ENCODE data around the gene LRP5.
A peak's percentile ranks its signal among the peaks of the same experiment; 100 is the strongest.

The LRP5 gene

DNA sequence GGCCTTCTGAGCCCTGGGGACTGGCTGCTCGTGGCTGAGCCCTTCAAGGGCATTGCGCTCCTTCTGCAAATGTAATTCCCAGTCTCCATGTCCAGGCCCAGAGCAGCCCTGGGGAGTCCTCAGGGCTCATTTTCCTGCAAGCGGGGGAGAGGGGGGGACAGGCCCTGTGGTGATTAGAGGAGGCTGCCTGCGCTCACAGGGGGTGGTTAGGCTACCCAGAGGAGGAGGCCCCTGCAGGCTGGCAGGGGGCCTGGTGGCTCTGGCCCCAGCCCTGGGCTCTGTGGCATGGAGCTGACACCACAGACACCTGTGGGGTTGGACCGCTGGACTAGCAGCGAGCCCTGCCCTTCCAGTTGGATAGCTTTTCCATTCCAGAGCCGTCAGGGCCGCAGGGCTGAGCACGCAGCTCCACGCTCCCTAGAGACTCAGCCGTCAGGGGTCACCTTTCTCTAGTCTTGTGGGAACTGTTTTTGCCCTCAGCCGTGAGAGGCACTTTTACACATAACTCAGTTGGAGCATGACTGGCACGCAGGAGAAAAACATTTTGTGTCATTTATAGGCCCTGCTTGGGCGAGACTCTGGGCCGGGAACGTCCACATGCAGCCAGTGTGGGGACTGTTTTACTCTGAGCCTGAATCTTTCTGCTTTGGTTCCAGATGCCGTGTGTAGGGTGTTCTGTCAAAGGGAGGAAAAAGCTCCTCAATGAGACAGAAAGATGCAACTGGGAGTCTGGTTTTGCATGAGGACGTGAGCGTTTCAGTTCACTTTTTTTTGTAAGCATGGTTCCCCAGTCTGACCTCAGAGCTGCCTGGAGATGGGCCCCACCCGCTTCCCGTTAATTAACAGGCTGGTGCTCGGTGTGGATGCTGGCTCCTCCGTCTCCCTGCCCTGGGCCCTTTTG is 58.1 kb downstream of the LRP5 start:
- DNase-seq = peak in 4 of 51 donors; percentile 12 to 17 (median 14)

DNA sequence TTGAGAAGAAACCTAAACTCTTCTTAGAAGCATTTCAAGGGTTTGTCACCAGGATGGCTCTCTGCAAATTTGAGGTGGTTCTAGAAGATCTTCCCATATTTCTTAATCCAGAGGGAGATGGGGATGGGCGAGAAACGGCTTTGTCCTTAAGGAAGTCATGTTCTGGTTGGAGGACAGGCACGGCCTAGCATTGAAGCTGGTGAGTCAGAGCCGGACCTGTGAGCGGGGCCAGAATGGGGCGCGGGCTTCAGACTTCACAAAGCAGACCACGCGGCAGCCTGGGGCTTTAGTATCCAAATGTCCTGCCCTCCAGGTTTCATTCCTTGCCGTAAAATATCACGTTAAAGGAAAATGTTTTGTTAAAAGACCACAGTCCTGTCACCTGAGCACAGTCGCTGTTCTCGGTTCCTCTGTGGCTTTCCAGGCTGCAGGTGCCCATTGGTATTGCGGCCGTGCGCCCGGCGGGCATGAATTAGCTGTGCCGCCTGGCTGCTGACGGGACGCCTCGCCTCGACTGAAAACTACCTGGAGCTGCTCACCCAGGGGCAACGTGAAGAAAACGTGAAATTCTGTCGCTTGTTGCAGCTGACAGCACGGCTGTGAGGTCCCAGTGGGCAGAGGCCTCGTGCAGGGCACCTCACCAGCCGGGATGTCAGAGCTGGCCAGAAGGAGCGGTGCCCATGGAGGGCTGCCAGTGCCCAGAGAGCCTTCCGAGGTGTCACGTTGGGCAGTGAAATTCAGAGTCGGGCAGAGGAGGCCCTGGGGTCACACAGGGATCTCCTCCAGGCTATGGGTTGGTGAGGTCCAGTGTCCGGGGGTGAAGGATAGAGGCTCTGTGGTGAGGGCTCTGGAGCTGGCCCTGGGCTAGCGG is 59.0 kb downstream of the LRP5 start:
- peak in 4 of 51 donors; percentile 7 to 16 (median 11) for DNase-seq

DNA sequence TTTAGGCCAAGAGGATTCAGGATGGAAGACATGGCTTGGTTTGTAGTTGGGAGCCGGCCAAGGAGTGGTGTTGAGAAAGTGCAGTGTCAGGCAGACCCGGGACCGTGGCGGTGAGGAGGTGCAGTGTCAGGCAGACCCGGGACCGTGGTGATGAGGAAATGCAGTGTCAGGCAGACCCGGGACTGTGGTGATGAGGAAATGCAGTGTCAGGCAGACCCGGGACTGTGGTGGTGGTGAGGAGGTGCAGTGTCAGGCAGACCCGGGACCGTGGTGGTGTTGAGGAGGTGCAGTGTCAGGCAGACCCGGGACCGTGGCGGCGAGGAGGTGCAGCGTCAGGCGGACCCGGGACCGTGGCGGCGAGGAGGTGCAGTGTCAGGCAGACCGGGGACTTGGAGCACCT is 59.7 kb downstream of the LRP5 start:
- DNase-seq = no peak

DNA sequence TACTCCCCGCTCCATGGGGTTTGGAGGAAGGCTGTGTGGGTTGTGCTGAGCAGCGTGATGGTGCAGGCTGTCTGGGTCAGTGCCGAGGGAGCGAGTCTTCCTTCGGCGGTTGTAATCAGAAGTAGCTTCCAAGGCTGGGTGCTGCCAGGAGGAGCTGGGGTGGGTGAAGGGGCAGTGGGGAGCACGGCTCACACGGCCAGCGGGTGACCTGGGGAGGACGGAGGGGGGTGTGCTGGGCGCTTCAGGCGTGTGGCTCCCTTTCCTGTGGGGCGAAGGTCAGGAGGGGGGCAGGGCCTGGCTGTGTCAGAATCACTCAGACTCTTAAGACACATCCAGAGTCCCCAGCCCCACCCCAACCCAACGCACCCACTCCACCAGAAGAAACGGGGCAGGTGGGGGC is 60.2 kb downstream of the LRP5 start:
- DNase-seq = no peak

DNA sequence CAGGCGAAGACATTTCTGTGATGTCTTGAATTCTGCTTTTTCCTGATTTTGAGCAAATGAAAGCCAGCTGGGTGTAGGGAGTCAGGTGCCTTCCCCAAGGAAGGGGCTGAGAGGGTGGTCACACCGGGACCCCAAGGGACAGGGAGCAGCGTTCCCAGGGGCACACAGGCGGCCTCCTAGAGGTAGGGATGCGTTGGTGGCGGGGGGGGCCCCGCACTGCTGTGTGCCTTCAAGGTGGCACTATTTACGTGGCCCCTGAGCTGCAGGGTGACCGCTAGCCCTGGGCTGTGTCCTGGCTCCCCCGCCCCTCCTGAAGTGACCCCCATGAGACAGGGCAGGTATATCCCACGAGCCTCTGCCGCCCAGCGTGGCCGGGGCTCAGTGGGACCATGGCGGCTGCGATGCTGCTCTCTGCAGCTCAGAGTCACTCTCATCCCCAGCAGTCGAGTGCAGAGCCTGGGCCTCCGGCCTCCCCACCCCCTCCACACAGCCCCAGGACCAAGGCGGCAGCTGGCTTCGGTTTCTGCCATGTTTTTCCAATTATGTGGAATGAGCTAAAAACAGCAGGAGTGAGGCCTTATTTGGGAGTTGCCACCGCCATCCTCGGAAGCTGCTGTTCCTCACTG is 60.9 kb downstream of the LRP5 start:
- peak in 2 of 51 donors; percentile 20 for DNase-seq

DNA sequence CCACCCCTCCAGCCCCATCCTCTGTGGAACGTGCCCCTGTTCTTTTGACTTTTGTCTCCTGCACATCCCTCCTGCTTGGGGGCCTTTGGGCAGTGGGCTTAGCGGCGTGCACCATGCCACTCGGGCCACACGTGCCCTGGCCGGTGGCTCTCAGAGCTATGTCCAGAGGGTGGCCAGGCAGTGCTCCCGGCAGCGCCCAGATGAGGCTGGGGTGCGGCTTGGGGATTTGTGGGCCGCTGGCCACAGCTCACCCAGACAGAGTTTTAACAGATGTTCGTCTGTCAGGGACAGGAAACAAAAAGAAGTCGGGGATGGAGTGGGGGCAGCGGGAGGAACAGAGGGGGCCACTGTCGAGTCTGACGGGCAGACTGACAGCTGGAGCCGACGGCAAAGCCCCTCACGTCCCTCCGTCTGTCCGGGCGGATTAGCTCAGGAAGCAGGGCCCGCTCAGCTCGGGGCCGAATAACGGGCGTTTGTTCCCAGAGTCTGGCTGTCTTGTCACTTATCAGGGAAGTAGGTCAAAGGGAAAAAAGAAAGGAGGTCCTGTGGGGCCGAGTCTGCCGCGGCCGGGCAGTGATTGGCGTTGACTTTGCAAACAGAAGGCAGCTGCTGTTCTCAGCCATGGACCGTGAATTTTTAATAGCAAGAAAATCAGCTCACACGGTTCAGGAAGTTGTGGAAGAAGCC is 61.6 kb downstream of the LRP5 start:
- peak in 26 of 51 donors; percentile 18 to 65 (median 36) for DNase-seq

DNA sequence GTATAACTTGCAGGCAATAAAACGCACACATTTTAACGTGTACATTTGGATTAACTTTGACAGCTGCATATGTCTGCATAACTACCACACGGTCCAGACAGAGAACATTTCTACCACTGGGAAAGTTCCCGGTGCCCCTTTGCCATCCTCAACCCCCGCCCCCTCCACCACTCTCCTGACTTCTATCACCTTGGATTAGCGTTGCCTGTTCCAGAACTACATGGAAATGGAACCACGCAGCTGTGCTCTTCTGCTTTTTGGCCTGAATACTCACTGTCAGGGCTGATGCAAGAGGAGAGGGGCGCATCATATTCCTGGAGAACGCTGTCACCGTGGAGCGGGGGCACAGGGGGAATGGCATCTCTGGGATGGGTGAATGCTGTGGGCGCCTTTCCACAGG is 62.1 kb downstream of the LRP5 start:
- DNase-seq = no peak

DNA sequence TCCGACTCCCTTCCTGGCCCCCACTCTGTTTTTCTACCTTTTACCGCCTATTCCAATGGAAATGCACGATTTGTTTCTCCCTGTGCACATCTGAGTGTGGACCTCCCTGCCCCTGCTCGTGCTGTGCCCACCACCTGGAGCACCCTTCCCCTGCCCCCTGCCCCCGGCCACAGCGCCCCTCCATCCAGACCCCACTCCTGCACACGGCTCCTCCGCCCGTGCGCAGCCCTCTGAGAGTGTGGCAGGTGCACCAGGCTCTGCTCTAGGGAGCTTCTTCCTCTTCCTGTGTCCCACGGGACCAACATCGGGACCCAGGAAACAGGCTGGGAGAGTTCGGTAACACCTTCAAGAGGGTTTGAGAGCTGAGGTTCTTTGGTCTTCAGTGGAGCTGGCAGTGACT is 62.9 kb downstream of the LRP5 start:
- no peak for DNase-seq

DNA sequence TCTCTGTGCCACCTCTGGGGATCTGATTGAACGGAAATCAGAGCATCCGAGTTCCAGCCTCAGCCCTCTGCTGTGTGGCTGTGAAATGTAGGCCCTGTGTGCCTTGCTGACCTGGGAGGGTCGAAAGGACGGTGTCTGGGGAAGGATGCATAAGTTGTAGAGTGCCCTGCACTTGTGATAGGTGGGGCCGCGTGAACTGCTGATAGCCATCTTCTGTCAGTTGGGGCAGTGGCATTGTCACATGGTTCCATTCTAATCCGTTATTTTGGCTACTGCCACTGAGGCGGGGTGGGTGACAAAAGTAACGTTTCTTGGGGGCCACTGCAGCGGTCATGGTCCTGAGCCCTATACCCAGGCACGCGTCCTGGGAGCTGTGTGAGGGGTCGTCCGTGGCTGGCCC is 63.4 kb downstream of the LRP5 start:
- DNase-seq = no peak

DNA sequence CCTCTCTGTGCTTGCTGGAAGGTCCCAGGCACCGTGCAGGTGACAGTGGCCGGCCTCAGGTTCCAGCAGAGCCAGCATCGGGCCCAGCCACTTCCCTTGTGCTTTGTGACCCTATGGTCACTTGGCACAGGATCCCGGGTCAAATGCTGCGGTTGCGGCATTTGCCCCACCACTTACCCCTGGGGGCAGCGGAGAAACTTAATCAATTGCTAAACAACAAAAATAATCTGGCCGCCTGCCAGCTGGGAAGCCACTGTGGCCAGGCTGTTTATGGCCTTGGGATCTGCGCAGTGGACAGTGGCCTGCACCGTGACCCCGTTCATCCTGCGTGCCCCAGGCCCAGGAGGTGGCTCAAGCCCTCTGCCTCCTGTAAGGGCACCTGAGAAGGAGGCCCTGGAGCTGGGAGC is 65.0 kb downstream of the LRP5 start:
- no peak for DNase-seq

DNA sequence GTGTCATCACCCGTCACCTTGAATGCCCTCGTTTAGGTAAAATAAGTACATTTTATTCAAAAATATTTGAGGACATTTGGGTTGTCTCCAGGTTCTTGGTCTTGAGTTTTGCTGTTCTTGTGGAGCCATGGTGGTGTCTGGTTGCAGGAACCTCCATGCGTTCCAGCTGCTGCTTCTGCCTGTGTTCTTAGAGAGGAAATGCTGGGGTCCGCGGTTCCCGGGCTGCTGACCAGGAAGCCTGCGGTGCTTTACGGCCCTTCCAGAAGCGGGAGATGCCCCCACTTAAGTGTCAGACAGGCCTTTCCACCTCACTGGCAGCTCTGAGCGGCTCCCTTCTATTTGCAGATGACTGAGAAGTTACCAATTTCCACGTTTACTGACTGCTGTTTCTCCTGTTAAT is 66.8 kb downstream of the LRP5 start:
- no peak for DNase-seq

DNA sequence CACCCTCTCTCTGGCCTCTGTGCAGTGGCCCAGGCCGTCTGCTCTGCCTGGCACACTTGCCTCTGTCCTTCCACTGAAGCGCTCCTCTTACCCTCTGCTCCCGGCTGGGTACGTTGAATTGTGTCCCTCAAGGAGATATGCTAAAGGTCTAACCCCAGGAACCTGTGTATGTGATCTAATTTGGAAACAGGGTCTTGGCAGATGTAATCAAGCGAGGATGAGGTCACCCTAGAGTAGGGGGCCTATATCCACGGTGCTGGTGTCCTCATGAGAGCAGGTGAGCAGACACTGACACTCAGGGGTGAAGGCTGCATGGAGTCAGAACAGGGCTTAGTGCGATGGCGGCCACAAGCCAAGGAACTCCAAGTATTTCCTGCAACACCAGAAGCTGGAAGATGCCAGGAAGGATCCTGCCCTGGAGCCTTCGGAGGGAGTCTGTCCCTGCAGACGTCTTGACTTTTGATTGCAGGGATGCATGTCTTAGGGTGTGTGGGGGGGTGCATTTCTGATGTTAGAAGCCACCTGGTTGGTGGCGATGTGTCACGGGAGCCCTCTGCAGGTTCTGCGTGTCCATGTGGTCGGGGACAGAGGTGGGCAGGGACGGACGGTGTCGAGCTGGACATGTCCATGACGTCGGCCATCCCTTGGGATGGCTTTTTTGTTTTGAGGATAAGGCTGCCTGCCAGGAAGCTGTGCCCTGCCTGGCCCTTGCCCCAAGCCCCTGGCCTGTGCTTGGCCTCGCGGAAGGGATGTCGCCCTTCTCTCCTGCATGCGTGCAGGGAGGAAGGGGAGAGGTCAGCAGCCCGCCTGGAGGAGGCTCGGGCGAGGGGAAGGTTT is 68.6 kb downstream of the LRP5 start:
- DNase-seq = no peak

DNA sequence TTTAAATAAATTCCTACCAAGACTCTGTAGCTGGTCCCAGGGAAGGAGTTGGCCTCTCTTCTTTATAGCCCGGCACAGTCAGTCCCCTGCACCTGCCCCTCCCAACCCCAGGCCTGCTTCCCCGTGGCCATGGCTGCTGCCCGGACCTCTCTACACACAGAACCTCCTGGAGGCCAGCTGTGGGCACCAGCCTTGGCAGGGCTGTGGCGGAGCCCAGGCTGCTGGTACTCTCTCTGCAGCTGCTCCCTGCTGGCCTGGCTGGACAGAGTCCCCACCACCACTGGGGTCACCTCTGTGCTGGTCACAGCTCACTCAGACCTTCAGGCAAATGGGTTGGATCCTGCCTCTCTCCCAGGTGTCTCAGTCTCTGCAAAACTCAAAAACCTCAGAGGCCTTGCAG is 69.3 kb downstream of the LRP5 start:
- peak in 3 of 51 donors; percentile 22 to 46 (median 23) for DNase-seq

DNA sequence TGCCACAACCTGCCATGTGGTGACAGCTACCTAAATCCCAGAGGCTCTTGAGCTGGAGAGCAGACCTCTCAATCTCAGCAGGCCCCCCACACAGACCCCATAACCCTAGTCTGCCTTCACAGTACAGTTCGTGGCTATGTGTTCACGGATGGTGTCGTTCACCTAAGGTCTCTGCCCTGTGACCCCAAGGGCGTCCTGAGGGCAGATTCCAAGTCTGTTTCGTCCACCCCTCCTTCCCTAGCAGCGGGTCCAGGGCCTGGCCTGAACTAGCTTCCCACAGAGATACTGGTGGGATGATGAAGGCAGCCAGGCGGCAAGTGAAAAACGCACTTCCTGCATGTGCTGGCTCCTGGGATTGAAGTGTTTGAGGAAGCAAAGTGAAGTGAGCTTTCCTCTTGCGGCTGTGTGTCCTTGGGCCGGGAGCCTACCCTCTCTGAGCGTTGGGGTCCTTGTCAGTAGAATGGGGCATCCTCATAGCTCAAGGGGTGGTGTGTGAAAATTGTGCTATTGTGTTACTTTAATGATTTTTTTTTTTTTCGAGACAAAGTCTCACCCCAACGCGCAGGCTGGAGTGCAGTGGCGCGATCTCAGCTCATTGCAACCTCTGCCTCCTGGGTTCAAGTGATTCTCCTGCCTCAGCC is 70.1 kb downstream of the LRP5 start:
- no peak for DNase-seq

DNA sequence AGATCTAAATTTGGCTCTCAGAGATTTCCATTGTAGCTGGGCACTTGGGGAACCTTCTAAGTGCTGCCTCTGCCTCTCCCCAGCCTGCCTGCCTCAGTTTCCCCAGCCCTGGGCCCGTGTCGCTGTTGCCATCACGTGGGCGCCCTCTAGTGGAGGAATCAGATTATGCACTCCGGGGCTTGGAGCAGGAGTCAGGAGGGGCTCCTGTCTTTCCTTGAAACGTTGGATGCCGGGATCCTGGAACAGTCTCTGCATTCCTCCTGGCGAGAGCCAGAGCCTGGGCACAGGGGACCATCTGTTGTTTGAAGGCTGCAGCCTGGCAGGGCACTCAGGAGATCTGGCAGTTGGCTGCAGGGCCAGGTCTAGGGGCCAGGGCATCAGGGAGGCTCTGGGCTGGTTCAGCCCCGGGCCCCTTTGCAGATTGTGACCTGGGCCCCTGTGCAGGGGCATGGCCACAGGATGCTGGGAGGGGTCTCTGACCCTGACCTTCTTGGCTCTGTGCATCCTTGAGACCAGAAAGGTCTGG is 71.6 kb downstream of the LRP5 start:
- DNase-seq = peak in 37 of 51 donors; percentile 10 to 67 (median 38)

DNA sequence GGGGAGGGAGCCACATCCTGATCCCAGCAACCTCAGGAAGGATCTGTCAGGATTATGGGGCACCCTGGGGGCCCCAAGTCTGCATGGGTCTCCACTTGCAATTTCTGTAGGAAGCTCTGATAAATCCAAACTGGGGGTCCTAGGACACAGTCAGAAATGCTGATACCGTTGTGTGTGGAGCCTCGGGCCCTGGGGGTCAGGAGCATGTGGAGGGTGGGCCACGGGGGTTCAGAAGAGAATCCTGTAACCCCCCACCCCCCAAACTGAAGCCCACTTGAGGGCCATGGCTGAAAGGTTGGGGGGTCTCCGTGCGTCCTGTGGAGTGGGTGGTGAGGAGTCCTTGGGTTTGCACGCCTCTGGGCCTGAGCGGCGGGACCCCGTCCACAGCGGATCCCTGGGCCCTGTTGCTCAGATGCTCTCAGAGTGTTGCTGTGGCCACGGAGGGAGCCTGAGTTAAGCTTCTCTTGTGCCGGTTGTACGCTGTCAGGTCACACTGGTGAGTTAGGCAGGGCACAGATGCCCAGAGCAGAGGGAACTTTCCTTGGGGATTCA is 72.2 kb downstream of the LRP5 start:
- no peak for DNase-seq

DNA sequence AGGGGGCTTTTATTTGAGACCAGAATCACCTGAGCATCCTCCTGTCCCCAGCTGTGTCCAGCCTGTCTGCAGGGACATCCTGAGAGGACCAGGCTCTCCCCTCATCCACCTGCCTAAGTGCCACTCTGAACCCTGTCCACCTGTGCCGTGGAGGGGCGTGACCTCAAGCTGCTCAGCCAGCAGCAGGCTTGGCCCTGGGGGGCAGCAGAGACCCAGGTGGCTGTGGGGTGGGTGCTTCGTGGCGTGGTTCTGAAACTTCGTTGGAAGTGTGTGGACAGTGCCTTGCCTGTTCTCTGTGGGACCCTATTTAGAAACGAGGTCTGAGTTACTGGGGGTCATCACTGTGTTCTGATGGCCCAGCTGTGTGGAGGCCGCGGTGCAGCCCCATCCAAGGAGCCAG is 72.7 kb downstream of the LRP5 start:
- no peak for DNase-seq

DNA sequence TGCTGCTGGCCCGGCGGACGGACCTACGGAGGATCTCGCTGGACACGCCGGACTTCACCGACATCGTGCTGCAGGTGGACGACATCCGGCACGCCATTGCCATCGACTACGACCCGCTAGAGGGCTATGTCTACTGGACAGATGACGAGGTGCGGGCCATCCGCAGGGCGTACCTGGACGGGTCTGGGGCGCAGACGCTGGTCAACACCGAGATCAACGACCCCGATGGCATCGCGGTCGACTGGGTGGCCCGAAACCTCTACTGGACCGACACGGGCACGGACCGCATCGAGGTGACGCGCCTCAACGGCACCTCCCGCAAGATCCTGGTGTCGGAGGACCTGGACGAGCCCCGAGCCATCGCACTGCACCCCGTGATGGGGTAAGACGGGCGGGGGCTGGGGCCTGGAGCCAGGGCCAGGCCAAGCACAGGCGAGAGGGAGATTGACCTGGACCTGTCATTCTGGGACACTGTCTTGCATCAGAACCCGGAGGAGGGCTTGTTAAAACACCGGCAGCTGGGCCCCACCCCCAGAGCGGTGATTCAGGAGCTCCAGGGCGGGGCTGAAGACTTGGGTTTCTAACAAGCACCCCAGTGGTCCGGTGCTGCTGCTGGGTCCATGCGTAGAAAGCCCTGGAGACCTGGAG is 74.1 kb downstream of the LRP5 start:
- DNase-seq = no peak

DNA sequence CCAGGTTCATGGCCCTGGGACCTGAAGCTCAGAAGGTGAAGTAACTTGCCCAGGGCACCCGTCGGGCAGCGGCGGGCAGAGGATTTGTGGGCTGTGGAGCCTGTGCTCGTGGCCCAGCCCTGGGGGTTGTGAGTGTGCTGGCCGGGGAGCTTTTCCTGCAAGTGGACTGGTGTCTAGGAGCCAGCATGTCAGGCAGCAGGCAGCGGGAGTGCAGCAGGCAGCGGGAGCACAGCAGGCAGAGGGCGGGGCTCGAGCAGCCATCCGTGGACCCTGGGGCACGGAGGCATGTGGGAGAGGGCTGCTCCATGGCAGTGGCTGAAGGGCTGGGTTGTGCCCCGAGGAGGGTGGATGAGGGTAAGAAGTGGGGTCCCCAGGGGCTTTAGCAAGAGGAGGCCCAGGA is 75.4 kb downstream of the LRP5 start:
- DNase-seq = no peak

Data from hypothalamus (tissue), 51 donors.